GM23338 (cell line): ENCODE data around the gene WWOX. TPM values are rescaled to one million over a fixed set of nuclear protein-coding genes. Genes with fewer than 3 reads are reported as not detected.

Source experiments
- ATAC-seq: fragments of 200-7000 bp; cut with Tn5 transposase; 3 replicates; pipeline ENCODE4 v1.9.1; 2020
- DNase-seq: peaks from one replicate; pipeline ENCODE4 v3.0.0-alpha.2; 2015; ENCODE audit warnings: low spot score
- H2AFZ ChIP-seq: fragments of 200-600 bp; sonication (generic); 2 replicates; pipeline ENCODE4 v1.8.0; 2016; ENCODE audit warnings: antibody characterized with exemption, mild to moderate bottlenecking, moderate library complexity
- H3F3A ChIP-seq: fragments of 200-600 bp; sonication (generic); replicated peaks from 2 replicates; pipeline ENCODE4 v1.8.0; 2017; ENCODE audit warnings: antibody characterized with exemption, mixed run types, low read depth
- H3K27ac ChIP-seq: fragments of 200-600 bp; sonication (generic); 2 replicates; pipeline ENCODE4 v1.6.1; 2016; ENCODE audit warnings: low read depth
- H3K27me3 ChIP-seq: fragments of 200-600 bp; sonication (generic); 2 replicates; pipeline ENCODE4 v1.8.0; 2016; ENCODE audit warnings: mild to moderate bottlenecking, mixed run types, moderate library complexity; ENCODE audit not compliant: insufficient read depth
- H3K36me3 ChIP-seq: fragments of 200-600 bp; sonication (generic); 2 replicates; pipeline ENCODE4 v1.8.0; 2016; ENCODE audit warnings: mild to moderate bottlenecking; ENCODE audit not compliant: insufficient read depth
- H3K4me1 ChIP-seq: fragments of 200-600 bp; sonication (generic); 2 replicates; pipeline ENCODE4 v1.8.0; 2016; ENCODE audit warnings: mild to moderate bottlenecking, moderate library complexity; ENCODE audit not compliant: insufficient read depth
- H3K4me2 ChIP-seq: fragments of 200-600 bp; sonication (generic); 2 replicates; pipeline ENCODE4 v1.7.1; 2017; ENCODE audit warnings: mixed run types
- H3K4me3 ChIP-seq: fragments of 200-600 bp; sonication (generic); 2 replicates; pipeline ENCODE4 v1.6.1; 2016; ENCODE audit warnings: mixed run types
- H3K79me2 ChIP-seq: fragments of 200-600 bp; sonication (generic); replicated peaks from 2 replicates; pipeline ENCODE4 v1.8.0; 2017; ENCODE audit warnings: mild to moderate bottlenecking; ENCODE audit not compliant: insufficient read depth
- H3K9me2 ChIP-seq: fragments of 200-600 bp; sonication (generic); 2 replicates; pipeline ENCODE4 v1.8.0; 2017; ENCODE audit not compliant: insufficient read depth
- H4K20me1 ChIP-seq: fragments of 200-600 bp; sonication (generic); replicated peaks from 2 replicates; pipeline ENCODE4 v1.8.0; 2017; ENCODE audit warnings: mild to moderate bottlenecking; ENCODE audit not compliant: insufficient read depth
- H3K27ac Mint-ChIP-seq: 2 replicates; pipeline ENCODE4 v1.8.0; 2020; ENCODE audit warnings: inconsistent platforms, mild to moderate bottlenecking, moderate library complexity, mixed read lengths
- H3K27me3 Mint-ChIP-seq: 3 replicates; pipeline ENCODE4 v1.8.0; 2022; ENCODE audit warnings: low read depth, mild to moderate bottlenecking, moderate library complexity, mixed read lengths, inconsistent platforms; ENCODE audit not compliant: insufficient read depth, poor library complexity
- H3K36me3 Mint-ChIP-seq: 3 replicates; pipeline ENCODE4 v1.8.0; 2021; ENCODE audit warnings: low read depth, mild to moderate bottlenecking, inconsistent platforms, moderate library complexity, mixed read lengths
- H3K4me1 Mint-ChIP-seq: 3 replicates; pipeline ENCODE4 v1.8.0; 2020; ENCODE audit warnings: mild to moderate bottlenecking, inconsistent platforms, mixed read lengths
- H3K4me3 Mint-ChIP-seq: 3 replicates; pipeline ENCODE4 v1.8.0; 2021; ENCODE audit warnings: moderate library complexity, mild to moderate bottlenecking, inconsistent platforms, mixed read lengths
- H3K9me3 Mint-ChIP-seq: 3 replicates; pipeline ENCODE4 v1.8.0; 2020; ENCODE audit warnings: moderate library complexity, mild to moderate bottlenecking, inconsistent platforms, mixed read lengths
- CREB1 ChIP-seq: fragments of 250-450 bp; sonication (Bioruptor Pico); IDR thresholded peaks from 2 replicates; pipeline ENCODE4 v1.5.0; 2020; ENCODE audit warnings: low read depth, mild to moderate bottlenecking, moderate library complexity
- EZH2 ChIP-seq: fragments of 200-600 bp; sonication (generic); IDR thresholded peaks from one replicate; pipeline ENCODE4 v1.8.0; 2017; ENCODE audit warnings: antibody characterized with exemption, mild to moderate bottlenecking, low read depth; ENCODE audit not compliant: unreplicated experiment
- EZH2phosphoT487 ChIP-seq: fragments of 200-600 bp; sonication (generic); IDR thresholded peaks from one replicate; pipeline ENCODE4 v1.8.1; 2018; ENCODE audit warnings: antibody characterized with exemption; ENCODE audit not compliant: unreplicated experiment
- NANOG ChIP-seq: IDR thresholded peaks from 2 replicates; pipeline ENCODE4 v1.6.1; 2016; ENCODE audit warnings: antibody characterized with exemption, borderline replicate concordance
- POLR2AphosphoS5 ChIP-seq: IDR thresholded peaks from 2 replicates; pipeline ENCODE4 v1.6.1; 2016; ENCODE audit warnings: antibody characterized with exemption, low read depth
- STAT1 ChIP-seq: IDR thresholded peaks from one replicate; pipeline ENCODE4 v1.6.1; 2016; ENCODE audit warnings: antibody characterized with exemption; ENCODE audit not compliant: unreplicated experiment
- ZNF114 ChIP-seq: fragments of 250-450 bp; sonication (Bioruptor Pico); IDR thresholded peaks from 2 replicates; pipeline ENCODE4 v1.5.0; 2020; ENCODE audit warnings: mild to moderate bottlenecking, moderate library complexity
- ZNF331 ChIP-seq: fragments of 250-450 bp; sonication (Bioruptor Pico); IDR thresholded peaks from 2 replicates; pipeline ENCODE4 v1.5.0; 2020; ENCODE audit warnings: low read depth, mild to moderate bottlenecking, moderate library complexity
- polyA plus RNA-seq: library from polyadenylated mRNA; unstranded; fragments of >200 nt; fragmentation: Nextera tagmentation; extraction: Ambion mirVana; gene quantifications from 2 replicates; pipeline ENCODE4 v1.2.1, GENCODE V29; 2016
- total RNA-seq: library from RNA; depleted of rRNA; stranded (reverse); fragments of >200 nt; shearing (Covaris generic); gene quantifications from 2 replicates; pipeline ENCODE4 v1.2.3, GENCODE V29; 2014
- TF ChIP-seq, protein P1 (sequence below): IDR thresholded peaks from 2 replicates; pipeline ENCODE4 v1.6.1; 2016; ENCODE audit warnings: antibody characterized with exemption
- TF ChIP-seq, protein P2 (sequence below), 2 experiments: fragments of 200-600 bp in 1 of 2; sonication (generic) in 1 of 2; conservative IDR thresholded peaks; 2 replicates each; pipeline versions ENCODE4 v1.5.1 to v1.6.1; 2016 to 2017; ENCODE audit warnings: antibody characterized with exemption in 2 of 2, low read depth in 2 of 2, mild to moderate bottlenecking in 2 of 2, moderate library complexity in 1 of 2
- TF ChIP-seq, protein P3 (sequence below): IDR thresholded peaks from one replicate; pipeline ENCODE4 v1.6.1; 2018; ENCODE audit warnings: antibody characterized with exemption; ENCODE audit not compliant: unreplicated experiment

The WWOX gene
- total and polyA plus RNA-seq, 2 experiments from 2014 or later, result 10.0 to 19.3 TPM

DNA sequence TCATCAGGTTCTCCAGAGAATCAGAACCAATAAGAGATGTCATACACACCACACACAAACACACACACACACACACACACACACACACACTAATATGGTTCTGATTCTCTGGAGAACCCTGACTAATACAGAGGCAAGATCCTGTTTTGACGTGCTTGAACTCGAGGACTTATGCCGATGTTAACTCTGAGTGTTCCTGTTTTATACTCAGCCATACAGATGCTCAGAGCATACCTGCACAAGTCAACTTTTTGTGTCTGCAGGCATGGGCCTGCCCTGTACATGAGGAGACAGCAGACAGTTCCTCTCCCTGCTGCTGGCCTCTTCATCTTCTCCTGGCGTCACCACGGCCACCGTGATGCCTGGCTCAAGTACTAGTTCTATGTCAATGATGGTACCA, 635.9 kb downstream of the WWOX start:
- DNase-seq, result no peak
- Mint-ChIP-seq H3K36me3 (no peaks in the 10 kb centered on the region), H3K4me1 (no peaks in the 10 kb centered on the region), H3K27ac (no peak overlapping the region), H3K9me3 (no peaks in the 10 kb centered on the region), H3K27me3 (no peaks in the 10 kb centered on the region), H3K4me3 (no peak overlapping the region)
- H3K4me2 ChIP-seq, result no peak overlapping the region
- H3K4me1 ChIP-seq, result no peaks in the 10 kb centered on the region
- no peak overlapping the region for H3K27ac ChIP-seq
- no peak for TF ChIP-seq EZH2
- TF ChIP-seq, protein P1, sequence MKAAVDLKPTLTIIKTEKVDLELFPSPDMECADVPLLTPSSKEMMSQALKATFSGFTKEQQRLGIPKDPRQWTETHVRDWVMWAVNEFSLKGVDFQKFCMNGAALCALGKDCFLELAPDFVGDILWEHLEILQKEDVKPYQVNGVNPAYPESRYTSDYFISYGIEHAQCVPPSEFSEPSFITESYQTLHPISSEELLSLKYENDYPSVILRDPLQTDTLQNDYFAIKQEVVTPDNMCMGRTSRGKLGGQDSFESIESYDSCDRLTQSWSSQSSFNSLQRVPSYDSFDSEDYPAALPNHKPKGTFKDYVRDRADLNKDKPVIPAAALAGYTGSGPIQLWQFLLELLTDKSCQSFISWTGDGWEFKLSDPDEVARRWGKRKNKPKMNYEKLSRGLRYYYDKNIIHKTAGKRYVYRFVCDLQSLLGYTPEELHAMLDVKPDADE, result no peak
- TF ChIP-seq ZNF114 (CRISPR knock-in tag), result no peak
- no peak for TF ChIP-seq POLR2AphosphoS5
- TF ChIP-seq EZH2phosphoT487, result no peak
- no peaks in the 10 kb centered on the region for H3K27me3 ChIP-seq
- no peaks in the 10 kb centered on the region for H3K9me2 ChIP-seq
- no peaks in the 10 kb centered on the region for H3K36me3 ChIP-seq
- no peaks in the 10 kb centered on the region for H3K79me2 ChIP-seq
- H4K20me1 ChIP-seq, result no peaks in the 10 kb centered on the region
- no peaks in the 10 kb centered on the region for H3F3A ChIP-seq
- H3K4me3 ChIP-seq, result no peak overlapping the region
- no peak overlapping the region for H2AFZ ChIP-seq
- ATAC-seq, result no peak

DNA sequence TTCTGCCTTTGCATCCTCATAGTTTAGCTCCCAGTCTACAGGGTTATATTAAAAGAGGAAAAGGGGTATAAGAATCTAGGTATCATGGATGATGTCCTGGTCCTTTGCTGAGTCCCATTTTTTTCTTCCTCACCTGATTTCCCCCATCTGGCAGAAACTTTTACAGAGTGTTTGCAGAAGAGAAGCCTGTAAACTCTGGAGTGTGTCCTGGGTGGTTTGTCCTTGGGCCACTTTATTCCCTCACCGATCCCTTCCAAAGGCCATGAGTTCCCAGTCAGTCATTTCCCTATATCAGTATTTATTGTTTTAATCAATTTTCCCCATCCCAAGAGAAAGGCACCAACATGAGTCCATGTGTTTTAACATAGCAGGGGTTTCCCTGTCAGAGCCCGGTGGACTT, 638.2 kb downstream of the WWOX start:
- no peak for ATAC-seq
- H3K4me3 ChIP-seq, result no peak overlapping the region
- no peaks in the 10 kb centered on the region for H3K27me3 ChIP-seq
- no peak overlapping the region for H3K4me2 ChIP-seq
- H3K9me2 ChIP-seq, result no peaks in the 10 kb centered on the region
- H2AFZ ChIP-seq, result no peak overlapping the region
- Mint-ChIP-seq H3K27me3 (no peaks in the 10 kb centered on the region), H3K27ac (no peak overlapping the region), H3K36me3 (no peaks in the 10 kb centered on the region), H3K4me1 (no peaks in the 10 kb centered on the region), H3K4me3 (no peak overlapping the region), H3K9me3 (no peaks in the 10 kb centered on the region)
- no peak for DNase-seq
- TF ChIP-seq, protein P1, result no peak
- TF ChIP-seq, protein P2, sequence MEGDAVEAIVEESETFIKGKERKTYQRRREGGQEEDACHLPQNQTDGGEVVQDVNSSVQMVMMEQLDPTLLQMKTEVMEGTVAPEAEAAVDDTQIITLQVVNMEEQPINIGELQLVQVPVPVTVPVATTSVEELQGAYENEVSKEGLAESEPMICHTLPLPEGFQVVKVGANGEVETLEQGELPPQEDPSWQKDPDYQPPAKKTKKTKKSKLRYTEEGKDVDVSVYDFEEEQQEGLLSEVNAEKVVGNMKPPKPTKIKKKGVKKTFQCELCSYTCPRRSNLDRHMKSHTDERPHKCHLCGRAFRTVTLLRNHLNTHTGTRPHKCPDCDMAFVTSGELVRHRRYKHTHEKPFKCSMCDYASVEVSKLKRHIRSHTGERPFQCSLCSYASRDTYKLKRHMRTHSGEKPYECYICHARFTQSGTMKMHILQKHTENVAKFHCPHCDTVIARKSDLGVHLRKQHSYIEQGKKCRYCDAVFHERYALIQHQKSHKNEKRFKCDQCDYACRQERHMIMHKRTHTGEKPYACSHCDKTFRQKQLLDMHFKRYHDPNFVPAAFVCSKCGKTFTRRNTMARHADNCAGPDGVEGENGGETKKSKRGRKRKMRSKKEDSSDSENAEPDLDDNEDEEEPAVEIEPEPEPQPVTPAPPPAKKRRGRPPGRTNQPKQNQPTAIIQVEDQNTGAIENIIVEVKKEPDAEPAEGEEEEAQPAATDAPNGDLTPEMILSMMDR (conservative IDR thresholded peaks at IDR 0.05; ENCODE audit: low read depth in 2 of 2), result no peak
- no peak for TF ChIP-seq STAT1
- no peak for TF ChIP-seq ZNF114 (CRISPR knock-in tag)
- TF ChIP-seq CREB1, result no peak
- no peak for TF ChIP-seq ZNF331 (CRISPR knock-in tag)
- no peak for TF ChIP-seq NANOG
- TF ChIP-seq, protein P3, sequence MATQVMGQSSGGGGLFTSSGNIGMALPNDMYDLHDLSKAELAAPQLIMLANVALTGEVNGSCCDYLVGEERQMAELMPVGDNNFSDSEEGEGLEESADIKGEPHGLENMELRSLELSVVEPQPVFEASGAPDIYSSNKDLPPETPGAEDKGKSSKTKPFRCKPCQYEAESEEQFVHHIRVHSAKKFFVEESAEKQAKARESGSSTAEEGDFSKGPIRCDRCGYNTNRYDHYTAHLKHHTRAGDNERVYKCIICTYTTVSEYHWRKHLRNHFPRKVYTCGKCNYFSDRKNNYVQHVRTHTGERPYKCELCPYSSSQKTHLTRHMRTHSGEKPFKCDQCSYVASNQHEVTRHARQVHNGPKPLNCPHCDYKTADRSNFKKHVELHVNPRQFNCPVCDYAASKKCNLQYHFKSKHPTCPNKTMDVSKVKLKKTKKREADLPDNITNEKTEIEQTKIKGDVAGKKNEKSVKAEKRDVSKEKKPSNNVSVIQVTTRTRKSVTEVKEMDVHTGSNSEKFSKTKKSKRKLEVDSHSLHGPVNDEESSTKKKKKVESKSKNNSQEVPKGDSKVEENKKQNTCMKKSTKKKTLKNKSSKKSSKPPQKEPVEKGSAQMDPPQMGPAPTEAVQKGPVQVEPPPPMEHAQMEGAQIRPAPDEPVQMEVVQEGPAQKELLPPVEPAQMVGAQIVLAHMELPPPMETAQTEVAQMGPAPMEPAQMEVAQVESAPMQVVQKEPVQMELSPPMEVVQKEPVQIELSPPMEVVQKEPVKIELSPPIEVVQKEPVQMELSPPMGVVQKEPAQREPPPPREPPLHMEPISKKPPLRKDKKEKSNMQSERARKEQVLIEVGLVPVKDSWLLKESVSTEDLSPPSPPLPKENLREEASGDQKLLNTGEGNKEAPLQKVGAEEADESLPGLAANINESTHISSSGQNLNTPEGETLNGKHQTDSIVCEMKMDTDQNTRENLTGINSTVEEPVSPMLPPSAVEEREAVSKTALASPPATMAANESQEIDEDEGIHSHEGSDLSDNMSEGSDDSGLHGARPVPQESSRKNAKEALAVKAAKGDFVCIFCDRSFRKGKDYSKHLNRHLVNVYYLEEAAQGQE, result no peak
- H3K4me1 ChIP-seq, result no peaks in the 10 kb centered on the region
- H3K27ac ChIP-seq, result no peak overlapping the region
- no peaks in the 10 kb centered on the region for H3F3A ChIP-seq
- H4K20me1 ChIP-seq, result no peaks in the 10 kb centered on the region
- no peaks in the 10 kb centered on the region for H3K36me3 ChIP-seq
- no peaks in the 10 kb centered on the region for H3K79me2 ChIP-seq
